H1 (cell line): ENCODE data around the gene DDOST. TPM values are rescaled to one million over a fixed set of nuclear protein-coding genes. Genes with fewer than 3 reads are reported as not detected.

ENCODE experiments used
- polyA plus RNA-seq, 7 experiments: library from polyadenylated mRNA; depleted of rRNA in 3 of 7; stranded (reverse) in 5 of 7; unstranded in 2 of 7; fragments of >200 nt in 5 of 7; fragments of 200-250 nt in 2 of 7; gene quantifications; 1 replicate in 5 of 7; 2 replicates in 1 of 7; 4 replicates in 1 of 7; pipeline versions ENCODE4 v1.2.1 to v1.2.3, GENCODE V29; 2011 to 2013; ENCODE audit warnings: missing spikeins in 2 of 7, mixed read lengths in 2 of 7
- total RNA-seq: library from RNA; stranded (reverse); fragmentation: NEBNext Ultra II Directional; extraction: Animal tissue kit (Norgen Biotek cat#: 25700); gene quantifications from 2 replicates; pipeline ENCODE4 v1.2.1, GENCODE V29; 2021
- TF ChIP-seq, protein P1 (sequence below): fragments of 300-600 bp; sonication (generic); IDR thresholded peaks from 2 replicates; pipeline ENCODE4 v1.7.1; 2012; ENCODE audit warnings: low read length, moderate library complexity, mild to moderate bottlenecking, inconsistent platforms; ENCODE audit not compliant: insufficient replicate concordance

Gene DDOST
- total and polyA plus RNA-seq, 2 of the 8 experiments (the other 6 are each of a cell fraction or from before 2014, with no cell fraction given) = 253 to 336 TPM

- TF ChIP-seq, protein P1, sequence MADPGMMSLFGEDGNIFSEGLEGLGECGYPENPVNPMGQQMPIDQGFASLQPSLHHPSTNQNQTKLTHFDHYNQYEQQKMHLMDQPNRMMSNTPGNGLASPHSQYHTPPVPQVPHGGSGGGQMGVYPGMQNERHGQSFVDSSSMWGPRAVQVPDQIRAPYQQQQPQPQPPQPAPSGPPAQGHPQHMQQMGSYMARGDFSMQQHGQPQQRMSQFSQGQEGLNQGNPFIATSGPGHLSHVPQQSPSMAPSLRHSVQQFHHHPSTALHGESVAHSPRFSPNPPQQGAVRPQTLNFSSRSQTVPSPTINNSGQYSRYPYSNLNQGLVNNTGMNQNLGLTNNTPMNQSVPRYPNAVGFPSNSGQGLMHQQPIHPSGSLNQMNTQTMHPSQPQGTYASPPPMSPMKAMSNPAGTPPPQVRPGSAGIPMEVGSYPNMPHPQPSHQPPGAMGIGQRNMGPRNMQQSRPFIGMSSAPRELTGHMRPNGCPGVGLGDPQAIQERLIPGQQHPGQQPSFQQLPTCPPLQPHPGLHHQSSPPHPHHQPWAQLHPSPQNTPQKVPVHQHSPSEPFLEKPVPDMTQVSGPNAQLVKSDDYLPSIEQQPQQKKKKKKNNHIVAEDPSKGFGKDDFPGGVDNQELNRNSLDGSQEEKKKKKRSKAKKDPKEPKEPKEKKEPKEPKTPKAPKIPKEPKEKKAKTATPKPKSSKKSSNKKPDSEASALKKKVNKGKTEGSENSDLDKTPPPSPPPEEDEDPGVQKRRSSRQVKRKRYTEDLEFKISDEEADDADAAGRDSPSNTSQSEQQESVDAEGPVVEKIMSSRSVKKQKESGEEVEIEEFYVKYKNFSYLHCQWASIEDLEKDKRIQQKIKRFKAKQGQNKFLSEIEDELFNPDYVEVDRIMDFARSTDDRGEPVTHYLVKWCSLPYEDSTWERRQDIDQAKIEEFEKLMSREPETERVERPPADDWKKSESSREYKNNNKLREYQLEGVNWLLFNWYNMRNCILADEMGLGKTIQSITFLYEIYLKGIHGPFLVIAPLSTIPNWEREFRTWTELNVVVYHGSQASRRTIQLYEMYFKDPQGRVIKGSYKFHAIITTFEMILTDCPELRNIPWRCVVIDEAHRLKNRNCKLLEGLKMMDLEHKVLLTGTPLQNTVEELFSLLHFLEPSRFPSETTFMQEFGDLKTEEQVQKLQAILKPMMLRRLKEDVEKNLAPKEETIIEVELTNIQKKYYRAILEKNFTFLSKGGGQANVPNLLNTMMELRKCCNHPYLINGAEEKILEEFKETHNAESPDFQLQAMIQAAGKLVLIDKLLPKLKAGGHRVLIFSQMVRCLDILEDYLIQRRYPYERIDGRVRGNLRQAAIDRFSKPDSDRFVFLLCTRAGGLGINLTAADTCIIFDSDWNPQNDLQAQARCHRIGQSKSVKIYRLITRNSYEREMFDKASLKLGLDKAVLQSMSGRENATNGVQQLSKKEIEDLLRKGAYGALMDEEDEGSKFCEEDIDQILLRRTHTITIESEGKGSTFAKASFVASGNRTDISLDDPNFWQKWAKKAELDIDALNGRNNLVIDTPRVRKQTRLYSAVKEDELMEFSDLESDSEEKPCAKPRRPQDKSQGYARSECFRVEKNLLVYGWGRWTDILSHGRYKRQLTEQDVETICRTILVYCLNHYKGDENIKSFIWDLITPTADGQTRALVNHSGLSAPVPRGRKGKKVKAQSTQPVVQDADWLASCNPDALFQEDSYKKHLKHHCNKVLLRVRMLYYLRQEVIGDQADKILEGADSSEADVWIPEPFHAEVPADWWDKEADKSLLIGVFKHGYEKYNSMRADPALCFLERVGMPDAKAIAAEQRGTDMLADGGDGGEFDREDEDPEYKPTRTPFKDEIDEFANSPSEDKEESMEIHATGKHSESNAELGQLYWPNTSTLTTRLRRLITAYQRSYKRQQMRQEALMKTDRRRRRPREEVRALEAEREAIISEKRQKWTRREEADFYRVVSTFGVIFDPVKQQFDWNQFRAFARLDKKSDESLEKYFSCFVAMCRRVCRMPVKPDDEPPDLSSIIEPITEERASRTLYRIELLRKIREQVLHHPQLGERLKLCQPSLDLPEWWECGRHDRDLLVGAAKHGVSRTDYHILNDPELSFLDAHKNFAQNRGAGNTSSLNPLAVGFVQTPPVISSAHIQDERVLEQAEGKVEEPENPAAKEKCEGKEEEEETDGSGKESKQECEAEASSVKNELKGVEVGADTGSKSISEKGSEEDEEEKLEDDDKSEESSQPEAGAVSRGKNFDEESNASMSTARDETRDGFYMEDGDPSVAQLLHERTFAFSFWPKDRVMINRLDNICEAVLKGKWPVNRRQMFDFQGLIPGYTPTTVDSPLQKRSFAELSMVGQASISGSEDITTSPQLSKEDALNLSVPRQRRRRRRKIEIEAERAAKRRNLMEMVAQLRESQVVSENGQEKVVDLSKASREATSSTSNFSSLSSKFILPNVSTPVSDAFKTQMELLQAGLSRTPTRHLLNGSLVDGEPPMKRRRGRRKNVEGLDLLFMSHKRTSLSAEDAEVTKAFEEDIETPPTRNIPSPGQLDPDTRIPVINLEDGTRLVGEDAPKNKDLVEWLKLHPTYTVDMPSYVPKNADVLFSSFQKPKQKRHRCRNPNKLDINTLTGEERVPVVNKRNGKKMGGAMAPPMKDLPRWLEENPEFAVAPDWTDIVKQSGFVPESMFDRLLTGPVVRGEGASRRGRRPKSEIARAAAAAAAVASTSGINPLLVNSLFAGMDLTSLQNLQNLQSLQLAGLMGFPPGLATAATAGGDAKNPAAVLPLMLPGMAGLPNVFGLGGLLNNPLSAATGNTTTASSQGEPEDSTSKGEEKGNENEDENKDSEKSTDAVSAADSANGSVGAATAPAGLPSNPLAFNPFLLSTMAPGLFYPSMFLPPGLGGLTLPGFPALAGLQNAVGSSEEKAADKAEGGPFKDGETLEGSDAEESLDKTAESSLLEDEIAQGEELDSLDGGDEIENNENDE = no peak
- TF ChIP-seq, all 59 proteins: peak for 1
Measured at GRCh38 chr1:20662110-20662475, 924 bp upstream of the DDOST start (continued).
